Heart left ventricle (tissue), 13 donors: ENCODE data around the gene CADPS2.

Experiments used
- POLR2A ChIP-seq, 2 donors: fragments of 450-650 bp; IDR thresholded peaks; one replicate each; pipeline ENCODE4 v1.6.1; 2017; ENCODE audit warnings: antibody characterized with exemption in 2 of 2, mild to moderate bottlenecking in 2 of 2, moderate library complexity in 2 of 2
- TF ChIP-seq, protein P1 (sequence below), 12 donors: fragments of 200-600 bp; sonication (generic) in 4 of 12; IDR thresholded peaks; one replicate each; pipeline versions ENCODE4 v1.5.0 to v1.8.0; 2018 to 2022; ENCODE audit warnings: antibody characterized with exemption in 12 of 12, mild to moderate bottlenecking in 5 of 12
- donor health status: ischemic (EF 13 %, LVEDD 7.1; RV severe dilation, severe dysfunction).
- donor health status: DM: no; HTN: yes; CAD: no.
- donor health status: DM: no; HTN: no; CAD: no.
- donor health status: ischemic (EF 25% LVEDD 6.9; RV normal size, moderate dysfunction).
- donor health status: ischemic (EF 25% LVEDD 5.7; RV mildly dilated, moderate dysfunction).
- donor health status: ischemic (EF 35%, LVEDD 5.7; RV mildly dilated, moderate dysfunction).
- donor health status: nonischemic (EF 11% LVEDD 7.7; RV severe dilation, severe dysfunction).
- donor health status: DM: yes; HTN: yes; CAD: no.
- donor health status: PGD.
- donor health status: ischemic (EF 29% LVEDD 5.4; RV normal size, mild dysfunction).
- donor health status: nonischemic (EF 23%, LVEDD 6.1; RV moderate dilation, normal function).

GRCh38 chr7:122339145-122339904 is 546.9 kb downstream of the CADPS2 start:
- TF ChIP-seq, protein P1, sequence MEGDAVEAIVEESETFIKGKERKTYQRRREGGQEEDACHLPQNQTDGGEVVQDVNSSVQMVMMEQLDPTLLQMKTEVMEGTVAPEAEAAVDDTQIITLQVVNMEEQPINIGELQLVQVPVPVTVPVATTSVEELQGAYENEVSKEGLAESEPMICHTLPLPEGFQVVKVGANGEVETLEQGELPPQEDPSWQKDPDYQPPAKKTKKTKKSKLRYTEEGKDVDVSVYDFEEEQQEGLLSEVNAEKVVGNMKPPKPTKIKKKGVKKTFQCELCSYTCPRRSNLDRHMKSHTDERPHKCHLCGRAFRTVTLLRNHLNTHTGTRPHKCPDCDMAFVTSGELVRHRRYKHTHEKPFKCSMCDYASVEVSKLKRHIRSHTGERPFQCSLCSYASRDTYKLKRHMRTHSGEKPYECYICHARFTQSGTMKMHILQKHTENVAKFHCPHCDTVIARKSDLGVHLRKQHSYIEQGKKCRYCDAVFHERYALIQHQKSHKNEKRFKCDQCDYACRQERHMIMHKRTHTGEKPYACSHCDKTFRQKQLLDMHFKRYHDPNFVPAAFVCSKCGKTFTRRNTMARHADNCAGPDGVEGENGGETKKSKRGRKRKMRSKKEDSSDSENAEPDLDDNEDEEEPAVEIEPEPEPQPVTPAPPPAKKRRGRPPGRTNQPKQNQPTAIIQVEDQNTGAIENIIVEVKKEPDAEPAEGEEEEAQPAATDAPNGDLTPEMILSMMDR (IDR thresholded peaks at IDR 0.05): no peak
- no peak for TF ChIP-seq POLR2A (IDR thresholded peaks at IDR 0.05)
